PFSK-1 (cell line): ENCODE measurements around the gene ATG7.

Experiments used
- FOXP2 ChIP-seq: optimal IDR thresholded peaks from 2 replicates; pipeline ENCODE3; 2011; ENCODE audit warnings: borderline replicate concordance, control low read depth, inconsistent platforms; ENCODE audit not compliant: insufficient read depth; ENCODE audit errors: extremely low read length, extremely low read depth
- POLR2AphosphoS5 ChIP-seq: IDR thresholded peaks from 2 replicates; pipeline ENCODE4 v1.6.1; 2012; ENCODE audit warnings: low read depth, mild to moderate bottlenecking, control low read depth, low read length, moderate library complexity
- REST ChIP-seq, 2 experiments: IDR thresholded peaks; 2 replicates each; pipeline versions ENCODE4 v1.6.1 to v1.8.0; 2011 to 2012; ENCODE audit warnings: low read depth in 2 of 2, low read length in 2 of 2, control low read depth in 1 of 2, inconsistent platforms in 1 of 2, mild to moderate bottlenecking in 1 of 2, moderate library complexity in 1 of 2; ENCODE audit not compliant: insufficient read depth in 1 of 2
- SIN3A ChIP-seq: IDR thresholded peaks from 2 replicates; pipeline ENCODE4 v1.6.1; 2012; ENCODE audit warnings: mild to moderate bottlenecking, low read length, moderate library complexity, borderline replicate concordance; ENCODE audit not compliant: insufficient read depth
- TAF1 ChIP-seq: IDR thresholded peaks from 2 replicates; pipeline ENCODE4 v1.6.1; 2012; ENCODE audit warnings: low read length, control low read depth, borderline replicate concordance; ENCODE audit not compliant: insufficient read depth

Gene ATG7

GRCh38 chr3:11285471-11285870 is 13.3 kb downstream of the ATG7 start:
- TF ChIP-seq TAF1 (no peak), REST (IDR thresholded peaks at IDR 0.05; ENCODE audit: insufficient read depth in 1 of 2, low read depth in 2 of 2, low read length in 2 of 2) (no peak), POLR2AphosphoS5 (no peak), FOXP2 (no peak), SIN3A (no peak)

- TF ChIP-seq TAF1, result no peak
- TF ChIP-seq POLR2AphosphoS5, result no peak
- no peak for TF ChIP-seq FOXP2
These were observed 15.2 kb downstream of the ATG7 start for GRCh38 chr3:11287404-11287803.

- TF ChIP-seq TAF1 (no peak), FOXP2 (no peak), POLR2AphosphoS5 (no peak), SIN3A (no peak), REST (IDR thresholded peaks at IDR 0.05; ENCODE audit: insufficient read depth in 1 of 2, low read depth in 2 of 2, low read length in 2 of 2) (no peak)
These were observed 15.9 kb downstream of the ATG7 start for GRCh38 chr3:11288021-11288491.

GRCh38 chr3:11288786-11289637 is 16.8 kb downstream of the ATG7 start:
- no peak for TF ChIP-seq REST (IDR thresholded peaks at IDR 0.05; ENCODE audit: insufficient read depth in 1 of 2, low read depth in 2 of 2, low read length in 2 of 2)
- no peak for TF ChIP-seq TAF1
- no peak for TF ChIP-seq FOXP2
- TF ChIP-seq POLR2AphosphoS5, result no peak
- TF ChIP-seq SIN3A, result no peak

- TF ChIP-seq POLR2AphosphoS5 (no peak), REST (IDR thresholded peaks at IDR 0.05; ENCODE audit: insufficient read depth in 1 of 2, low read depth in 2 of 2, low read length in 2 of 2) (no peak), SIN3A (no peak), FOXP2 (no peak), TAF1 (no peak)
These were observed 17.7 kb downstream of the ATG7 start for GRCh38 chr3:11289864-11290263.
